IMR-90 (cell line): ENCODE measurements around the gene DEFB123. TPM values are rescaled to one million over a fixed set of nuclear protein-coding genes. Genes with fewer than 3 reads are reported as not detected.

ENCODE experiments used
- ATAC-seq: fragments of 200-7000 bp; cut with Tn5 transposase; 2 replicates; pipeline ENCODE4 v1.9.1; 2020; ENCODE audit warnings: low read depth, mild to moderate bottlenecking, moderate library complexity
- BruUV-seq: library from RNA; stranded (reverse); fragments of 400-500 nt; replicated peaks from 2 replicates; lab custom pipeline; 2021; lab: Mats Ljungman, UMichigan
- CTCF ChIA-PET: fragments of 300-600 bp; formaldehyde crosslinking; extraction: SDS; loops from one replicate; lab custom pipeline; 2021; ENCODE audit warnings: antibody characterized with exemption; lab: Yijun Ruan, JAX
- POLR2A ChIA-PET: fragments of 300-600 bp; sonication (Branson Sonifier 250); formaldehyde crosslinking; loops from one replicate; lab custom pipeline; 2022; ENCODE audit warnings: antibody characterized with exemption; ENCODE audit not compliant: unreplicated experiment; lab: Charles Lee
- DNase-seq: peaks from one replicate; pipeline ENCODE4 v3.0.0; 2013
- H2AFZ ChIP-seq: replicated peaks from 2 replicates; pipeline ENCODE3; 2013; ENCODE audit warnings: low read length, mild to moderate bottlenecking; ENCODE audit not compliant: poor library complexity
- H2AK5ac ChIP-seq: 2 replicates; pipeline ENCODE4 v1.6.1; 2013; ENCODE audit warnings: low read depth, low read length, inconsistent platforms
- H2AK9ac ChIP-seq: replicated peaks from 2 replicates; pipeline ENCODE3; 2013; ENCODE audit warnings: mild to moderate bottlenecking, low read depth, low read length, moderate library complexity; ENCODE audit not compliant: poor library complexity
- H2BK120ac ChIP-seq: 2 replicates; pipeline ENCODE4 v1.6.1; 2013; ENCODE audit warnings: low read depth, low read length, inconsistent platforms
- H2BK15ac ChIP-seq: 3 replicates; pipeline ENCODE4 v1.6.1; 2013; ENCODE audit warnings: low read depth, low read length, inconsistent platforms
- H2BK20ac ChIP-seq: 2 replicates; pipeline ENCODE4 v1.6.1; 2013; ENCODE audit warnings: low read depth, mild to moderate bottlenecking, inconsistent platforms, low read length, moderate library complexity
- H2BK5ac ChIP-seq: 2 replicates; pipeline ENCODE4 v1.6.1; 2013; ENCODE audit warnings: mild to moderate bottlenecking, low read depth, low read length, inconsistent platforms; ENCODE audit not compliant: poor library complexity, severe bottlenecking
- H3K14ac ChIP-seq: replicated peaks from 2 replicates; pipeline ENCODE4 v1.6.1; 2013; ENCODE audit warnings: low read depth, low read length, inconsistent platforms
- H3K18ac ChIP-seq: 2 replicates; pipeline ENCODE4 v1.6.1; 2013; ENCODE audit warnings: low read depth, low read length, control low read depth
- H3K23ac ChIP-seq: 2 replicates; pipeline ENCODE4 v1.6.1; 2013; ENCODE audit warnings: low read depth, low read length, inconsistent platforms
- H3K27ac ChIP-seq: 2 replicates; pipeline ENCODE4 v1.5.1; 2013; ENCODE audit warnings: mild to moderate bottlenecking, control low read depth, low read length; ENCODE audit not compliant: insufficient read depth
- H3K27me3 ChIP-seq: 2 replicates; pipeline ENCODE4 v1.6.1; 2013; ENCODE audit warnings: low read length; ENCODE audit not compliant: control insufficient read depth, insufficient read depth
- H3K36me3 ChIP-seq: 2 replicates; pipeline ENCODE4 v1.6.1; 2013; ENCODE audit warnings: low read length, mixed read lengths; ENCODE audit not compliant: control insufficient read depth, insufficient read depth
- H3K4ac ChIP-seq: 2 replicates; pipeline ENCODE4 v1.6.1; 2013; ENCODE audit warnings: low read depth, low read length, inconsistent platforms
- H3K4me1 ChIP-seq: 2 replicates; pipeline ENCODE4 v1.6.1; 2013; ENCODE audit warnings: low read length, mixed read lengths; ENCODE audit not compliant: control insufficient read depth, insufficient read depth
- H3K4me2 ChIP-seq: 2 replicates; pipeline ENCODE4 v1.6.1; 2013; ENCODE audit warnings: low read depth, mild to moderate bottlenecking, control low read depth, low read length, moderate library complexity
- H3K4me3 ChIP-seq: 2 replicates; pipeline ENCODE4 v1.5.1; 2013; ENCODE audit warnings: low read depth, mild to moderate bottlenecking, control low read depth, low read length, moderate library complexity; ENCODE audit not compliant: insufficient read depth
- H3K56ac ChIP-seq: 2 replicates; pipeline ENCODE4 v1.6.1; 2013; ENCODE audit warnings: low read length, inconsistent platforms; ENCODE audit not compliant: insufficient read depth; ENCODE audit errors: extremely low read depth
- H3K79me1 ChIP-seq, 2 experiments: 2 replicates each; pipeline ENCODE4 v1.6.1; 2013; ENCODE audit warnings: low read length in 2 of 2, inconsistent platforms in 1 of 2, low read depth in 1 of 2
- H3K9ac ChIP-seq: 2 replicates; pipeline ENCODE4 v1.6.1; 2013; ENCODE audit warnings: low read depth, low read length, control low read depth
- H3K9me1 ChIP-seq: 2 replicates; pipeline ENCODE4 v1.6.1; 2013; ENCODE audit warnings: low read length, inconsistent platforms; ENCODE audit not compliant: insufficient read depth
- H3K9me3 ChIP-seq: 2 replicates; pipeline ENCODE4 v1.6.1; 2013; ENCODE audit warnings: low read length; ENCODE audit not compliant: control insufficient read depth, insufficient read depth
- H4K20me1 ChIP-seq: 2 replicates; pipeline ENCODE4 v1.6.1; 2013; ENCODE audit warnings: low read length, inconsistent platforms; ENCODE audit not compliant: insufficient read depth
- H4K5ac ChIP-seq: 2 replicates; pipeline ENCODE4 v1.6.1; 2013; ENCODE audit warnings: mild to moderate bottlenecking, low read depth, low read length, control low read depth
- H4K8ac ChIP-seq, 2 experiments: 2 replicates each; pipeline ENCODE4 v1.6.1; 2013; ENCODE audit warnings: low read depth in 2 of 2, low read length in 2 of 2, control low read depth in 1 of 2, inconsistent platforms in 1 of 2
- H4K91ac ChIP-seq: 2 replicates; pipeline ENCODE4 v1.6.1; 2013; ENCODE audit warnings: low read depth, low read length, inconsistent platforms; ENCODE audit not compliant: insufficient read depth
- CEBPB ChIP-seq: IDR thresholded peaks from 2 replicates; pipeline ENCODE4 v1.6.1; 2012; ENCODE audit warnings: low read depth, low read length, improper control_type of control experiment
- MXI1 ChIP-seq: IDR thresholded peaks from 2 replicates; pipeline ENCODE4 v1.6.1; 2012; ENCODE audit warnings: low read depth, mild to moderate bottlenecking, low read length, moderate library complexity, borderline replicate concordance
- SMC3 ChIP-seq: fragments of 150-350 bp; IDR thresholded peaks from 2 replicates; pipeline ENCODE4 v1.6.1; 2016; ENCODE audit warnings: low read depth, mild to moderate bottlenecking, antibody characterized with exemption, low read length, moderate library complexity
- USF2 ChIP-seq: fragments of 150-350 bp; IDR thresholded peaks from 2 replicates; pipeline ENCODE4 v1.6.1; 2017; ENCODE audit warnings: mild to moderate bottlenecking, antibody characterized with exemption, low read length, low read depth
- WGBS, 2 experiments: methylation state at CpG; one replicate each; pipeline versions ENCODE4 v1.1.5 to v1.1.7; 2013; ENCODE audit warnings: missing lambda C conversion rate in 2 of 2; ENCODE audit not compliant: insufficient read length in 1 of 2; ENCODE audit errors: extremely low coverage in 2 of 2; 5-methylcytosine and 5-hydroxymethylcytosine counted together
- dilution Hi-C: fragments of 300-500 bp; cut with HindIII; formaldehyde crosslinking; loops from one replicate; pipeline ENCODE4 v1.14.3; 2018; ENCODE audit warnings: low sequenced_read_pairs; ENCODE audit not compliant: unreplicated experiment
- in situ Hi-C: fragments of 300-500 bp; cut with MboI; formaldehyde crosslinking; loops from 3 replicates; pipeline ENCODE4 v1.14.3; 2019; ENCODE audit warnings: low sequenced_read_pairs, inconsistent platforms, mixed read lengths
- intact Hi-C: fragments of 100-400 bp; cut with micrococcal nuclease; formaldehyde crosslinking; loops from 2 replicates; pipeline ENCODE4 v1.10.0; 2022
- polyA plus RNA-seq, 3 experiments: library from polyadenylated mRNA; depleted of rRNA; stranded (reverse); fragments of >200 nt; gene quantifications; 2 replicates each; pipeline ENCODE4 v1.2.3, GENCODE V29; 2012; ENCODE audit warnings: low replicate concordance in 1 of 3
- total RNA-seq: library from RNA; depleted of rRNA; stranded (reverse); fragments of >200 nt; gene quantifications from 2 replicates; pipeline ENCODE4 v1.2.3, GENCODE V29; 2012

DEFB123 gene
- total and polyA plus RNA-seq, 2 of the 4 experiments (the other 2 are of a cell fraction), result not detected

DNA sequence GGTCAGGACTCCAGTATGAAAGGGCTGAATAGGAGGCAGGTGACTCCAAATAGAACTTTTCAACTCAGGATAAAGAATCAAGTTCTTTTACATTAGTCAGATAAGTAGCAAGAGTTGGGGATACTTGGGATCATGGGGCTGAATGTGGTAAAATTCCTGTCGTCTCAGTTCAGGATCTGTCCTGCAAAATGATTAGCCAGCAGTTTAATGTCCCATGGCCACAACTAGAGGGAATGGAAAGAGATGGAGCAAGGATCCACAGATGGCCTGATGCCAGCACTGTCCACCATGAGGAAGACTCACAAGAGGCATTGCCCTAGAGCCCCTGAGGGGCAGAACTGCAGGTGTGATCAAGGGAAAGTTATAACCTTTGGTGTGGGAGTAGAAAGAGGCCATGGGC, 36.5 kb upstream of the DEFB123 start:
- Histone ChIP-seq H4K8ac (no peak overlapping the region), H2AK5ac (no peak overlapping the region), H4K20me1 (no peaks in the 10 kb centered on the region), H3K27ac (no peak overlapping the region), H2BK20ac (no peak overlapping the region), H3K56ac (no peak overlapping the region), H2AK9ac (no peak overlapping the region), H4K5ac (no peak overlapping the region), H2BK15ac (no peak overlapping the region), H2BK120ac (no peak overlapping the region), H3K27me3 (no peaks in the 10 kb centered on the region), H3K4me2 (no peak overlapping the region), H4K91ac (no peak overlapping the region), H3K4ac (no peak overlapping the region), H2BK5ac (no peak overlapping the region), H2AFZ (no peak overlapping the region), H3K23ac (no peak overlapping the region), H3K18ac (no peak overlapping the region), H3K36me3 (no peaks in the 10 kb centered on the region), H3K4me3 (no peak overlapping the region), H3K9ac (no peak overlapping the region), H3K9me1 (no peaks in the 10 kb centered on the region), H3K79me1 (no peaks in the 10 kb centered on the region), H3K9me3 (no peaks in the 10 kb centered on the region; the same call in 1 of the 2 replicates), H3K14ac (no peak overlapping the region), H3K4me1 (no peaks in the 10 kb centered on the region)
- DNase-seq, result no peak
- in situ Hi-C loops, result no loop called here
- 0% methylated on average over 1 of the region's 1 CpG; no CpG with 5 or more reads in 1 of the 2 experiments for WGBS, 2 experiments
- dilution Hi-C loops, result no loop called here
- intact Hi-C loops, result no loop called here
- ChIA-PET POLR2A (no interaction called here), CTCF (interaction anchor here (1.3 kb wide), 1 partner anchor 9 kb away, joined by 5 read pairs; no protein-coding TSS in a partner anchor)
- TF ChIP-seq MXI1, result no peak
- no peak for TF ChIP-seq SMC3
- no peak for TF ChIP-seq USF2
- TF ChIP-seq CEBPB, result no peak
- ATAC-seq, result no peak
- no TSS peak for BruUV-seq
